ENCODE results near the gene PGAM2. TPM values are rescaled to one million over a fixed set of nuclear protein-coding genes. Genes with fewer than 3 reads are reported as not detected.

The PGAM2 gene
- total and polyA plus RNA-seq, 2 of the 4 experiments (the other 2 are of a cell fraction), result not detected

- in situ Hi-C loops (cut with MboI; ENCODE audit: low sequenced_read_pairs) (no loop called here), intact Hi-C loops (cut with micrococcal nuclease) (no loop called here), dilution Hi-C loops (cut with HindIII; ENCODE audit: low sequenced_read_pairs, unreplicated experiment) (no loop called here)
- Histone ChIP-seq H2BK20ac (ENCODE audit: low read depth, low read length) (no peak overlapping the region), H3K14ac (replicated peaks; ENCODE audit: low read depth, low read length) (no peak overlapping the region), H4K20me1 (ENCODE audit: insufficient read depth, low read length) (peaks cover 51% of the 10 kb centered on the region), H3K9me1 (ENCODE audit: insufficient read depth, low read length) (peaks cover 27% of the 10 kb centered on the region), H3K4me3 (ENCODE audit: insufficient read depth, low read depth, low read length) (no peak overlapping the region), H2BK15ac (ENCODE audit: low read depth, low read length) (no peak overlapping the region), H3K4ac (ENCODE audit: low read depth, low read length) (no peak overlapping the region), H4K8ac (ENCODE audit: low read depth in 2 of 2, low read length in 2 of 2) (no peak overlapping the region), H3K9me3 (ENCODE audit: control insufficient read depth, insufficient read depth, low read length) (no peaks in the 10 kb centered on the region), H3K9ac (ENCODE audit: low read depth, low read length) (no peak overlapping the region), H3K23ac (ENCODE audit: low read depth, low read length) (no peak overlapping the region; the same call in 1 of the 2 replicates), H2AFZ (replicated peaks; ENCODE audit: low read length, poor library complexity) (no peak overlapping the region), H4K5ac (ENCODE audit: low read depth, low read length) (no peak overlapping the region), H3K18ac (ENCODE audit: low read depth, low read length) (no peak overlapping the region), H2BK5ac (ENCODE audit: low read depth, low read length, poor library complexity, severe bottlenecking) (no peak overlapping the region), H3K27ac (ENCODE audit: insufficient read depth, low read length) (no peak overlapping the region), H3K56ac (ENCODE audit: extremely low read depth, insufficient read depth, low read length) (no peak overlapping the region), H3K4me2 (ENCODE audit: low read depth, low read length) (no peak overlapping the region), H4K91ac (ENCODE audit: insufficient read depth, low read depth, low read length) (no peak overlapping the region), H3K79me1 (ENCODE audit: low read depth in 1 of 2, low read length in 2 of 2) (peaks cover 38 to 69% of the 10 kb centered on the region in 2 experiments), H3K4me1 (ENCODE audit: control insufficient read depth, insufficient read depth, low read length) (peaks cover 8% of the 10 kb centered on the region), H2AK5ac (ENCODE audit: low read depth, low read length) (0 out of 2 replicates have a peak overlapping the region, but pooled peaks have one; percentile 5), H3K36me3 (ENCODE audit: control insufficient read depth, insufficient read depth, low read length) (peaks cover 28% of the 10 kb centered on the region), H2AK9ac (replicated peaks; ENCODE audit: low read depth, low read length, poor library complexity) (peak overlapping the region; percentile 8), H3K27me3 (ENCODE audit: control insufficient read depth, insufficient read depth, low read length) (no peaks in the 10 kb centered on the region), H2BK120ac (ENCODE audit: low read depth, low read length) (no peak overlapping the region)
- no TSS peak for BruUV-seq (replicated peaks)
- DNase-seq, result no peak
- ChIA-PET CTCF (no interaction called here), POLR2A (ENCODE audit: unreplicated experiment) (interaction anchor here (0.6 to 1.0 kb wide), 2 partner anchors 19 to 406 kb away, joined by 3 to 19 read pairs; no protein-coding TSS in a partner anchor)
- WGBS, 2 experiments (ENCODE audit: extremely low coverage in 2 of 2, insufficient read length in 1 of 2), result 94% methylated on average over 5 of the region's 8 CpGs; no CpG with 5 or more reads in 1 of the 2 experiments
- TF ChIP-seq RCOR1 (IDR thresholded peaks at IDR 0.05; ENCODE audit: insufficient replicate concordance, low read length) (no peak), CTCF (conservative IDR thresholded peaks at IDR 0.05; ENCODE audit: low read depth, low read length) (no peak), ELK1 (IDR thresholded peaks at IDR 0.05; ENCODE audit: borderline replicate concordance, low read depth, low read length) (no peak), CHD1 (IDR thresholded peaks at IDR 0.05; ENCODE audit: low read depth, low read length) (no peak), FOS (IDR thresholded peaks at IDR 0.05; ENCODE audit: low read depth, low read length) (no peak), MXI1 (IDR thresholded peaks at IDR 0.05; ENCODE audit: borderline replicate concordance, low read depth, low read length) (no peak), BHLHE40 (IDR thresholded peaks at IDR 0.05; ENCODE audit: low read depth, low read length) (no peak), NFE2L2 (IDR thresholded peaks at IDR 0.05; ENCODE audit: low read depth, low read length) (no peak)
- TF ChIP-seq, protein P1, sequence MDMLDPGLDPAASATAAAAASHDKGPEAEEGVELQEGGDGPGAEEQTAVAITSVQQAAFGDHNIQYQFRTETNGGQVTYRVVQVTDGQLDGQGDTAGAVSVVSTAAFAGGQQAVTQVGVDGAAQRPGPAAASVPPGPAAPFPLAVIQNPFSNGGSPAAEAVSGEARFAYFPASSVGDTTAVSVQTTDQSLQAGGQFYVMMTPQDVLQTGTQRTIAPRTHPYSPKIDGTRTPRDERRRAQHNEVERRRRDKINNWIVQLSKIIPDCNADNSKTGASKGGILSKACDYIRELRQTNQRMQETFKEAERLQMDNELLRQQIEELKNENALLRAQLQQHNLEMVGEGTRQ (IDR thresholded peaks at IDR 0.05; ENCODE audit: low read depth, low read length), result no peak
- no peak for ATAC-seq (ENCODE audit: low read depth)
Observed at GRCh38 chr7:44046321-44047061, 18.9 kb downstream of the PGAM2 start.
